Smooth muscle cell (in vitro differentiated cells): ENCODE data around the gene MRPS34. TPM values are rescaled to one million over a fixed set of nuclear protein-coding genes. Genes with fewer than 3 reads are reported as not detected.
A peak's percentile ranks its signal among the peaks of the same experiment; 100 is the strongest.

Source experiments
- DNase-seq: peaks from one replicate; lab custom pipeline; 2025; ENCODE audit not compliant: unreplicated experiment; lab: John Stamatoyannopoulos, UW
- H2AFZ ChIP-seq: fragments of 200-600 bp; sonication (generic); 2 replicates; pipeline ENCODE4 v1.6.0; 2016; ENCODE audit warnings: antibody characterized with exemption, low read depth, mild to moderate bottlenecking
- H3F3A ChIP-seq: fragments of 200-600 bp; sonication (generic); 2 replicates; pipeline ENCODE4 v1.6.0; 2017; ENCODE audit warnings: antibody characterized with exemption, low read depth
- H3K27ac ChIP-seq: fragments of 200-600 bp; sonication (generic); 2 replicates; pipeline ENCODE4 v1.5.1; 2016; ENCODE audit warnings: low read depth, mild to moderate bottlenecking
- H3K27me3 ChIP-seq: fragments of 200-600 bp; sonication (generic); 2 replicates; pipeline ENCODE4 v1.6.1; 2016; ENCODE audit warnings: low read depth, mild to moderate bottlenecking
- H3K36me3 ChIP-seq: fragments of 200-600 bp; sonication (generic); 2 replicates; pipeline ENCODE4 v1.5.1; 2016; ENCODE audit warnings: low read depth
- H3K4me1 ChIP-seq: fragments of 200-600 bp; sonication (generic); 2 replicates; pipeline ENCODE4 v1.5.1; 2016; ENCODE audit warnings: low read depth
- H3K4me2 ChIP-seq: fragments of 200-600 bp; sonication (generic); 2 replicates; pipeline ENCODE4 v1.6.0; 2016; ENCODE audit warnings: mild to moderate bottlenecking
- H3K4me3 ChIP-seq: fragments of 200-600 bp; sonication (generic); 2 replicates; pipeline ENCODE4 v1.5.1; 2016; ENCODE audit warnings: mild to moderate bottlenecking
- H3K79me2 ChIP-seq: fragments of 200-600 bp; sonication (generic); 2 replicates; pipeline ENCODE4 v1.6.0; 2016; ENCODE audit warnings: low read depth, mild to moderate bottlenecking
- H3K9ac ChIP-seq: fragments of 200-600 bp; sonication (generic); 2 replicates; pipeline ENCODE4 v1.6.0; 2016; ENCODE audit warnings: low read depth
- H3K9me3 ChIP-seq: fragments of 200-600 bp; sonication (generic); replicated peaks from 2 replicates; pipeline ENCODE4 v1.5.1; 2016; ENCODE audit warnings: low read depth
- H4K20me1 ChIP-seq: fragments of 200-600 bp; sonication (generic); 2 replicates; pipeline ENCODE4 v1.6.0; 2016; ENCODE audit warnings: low read depth
- WGBS: methylation state at CpG from one replicate; pipeline ENCODE4 v1.1.7; 2016; ENCODE audit warnings: low lambda C conversion rate; 5-methylcytosine and 5-hydroxymethylcytosine counted together
- polyA plus RNA-seq: library from polyadenylated mRNA; unstranded; fragments of >200 nt; fragmentation: Nextera tagmentation; extraction: Ambion mirVana; gene quantifications from 2 replicates; pipeline ENCODE4 v1.2.1, GENCODE V29; 2016
- total RNA-seq: library from RNA; depleted of rRNA; stranded (reverse); fragments of >200 nt; gene quantifications from 2 replicates; pipeline ENCODE4 v1.2.3, GENCODE V29; 2014
- TF ChIP-seq, protein P1 (sequence below): fragments of 200-600 bp; sonication (generic); IDR thresholded peaks from 2 replicates; pipeline ENCODE4 v1.5.1; 2017; ENCODE audit warnings: borderline replicate concordance, mild to moderate bottlenecking, antibody characterized with exemption; ENCODE audit not compliant: insufficient read depth, poor library complexity, severe bottlenecking

Gene MRPS34
- total and polyA plus RNA-seq, 2 experiments from 2014 or later, result 62.9 to 111 TPM

DNA sequence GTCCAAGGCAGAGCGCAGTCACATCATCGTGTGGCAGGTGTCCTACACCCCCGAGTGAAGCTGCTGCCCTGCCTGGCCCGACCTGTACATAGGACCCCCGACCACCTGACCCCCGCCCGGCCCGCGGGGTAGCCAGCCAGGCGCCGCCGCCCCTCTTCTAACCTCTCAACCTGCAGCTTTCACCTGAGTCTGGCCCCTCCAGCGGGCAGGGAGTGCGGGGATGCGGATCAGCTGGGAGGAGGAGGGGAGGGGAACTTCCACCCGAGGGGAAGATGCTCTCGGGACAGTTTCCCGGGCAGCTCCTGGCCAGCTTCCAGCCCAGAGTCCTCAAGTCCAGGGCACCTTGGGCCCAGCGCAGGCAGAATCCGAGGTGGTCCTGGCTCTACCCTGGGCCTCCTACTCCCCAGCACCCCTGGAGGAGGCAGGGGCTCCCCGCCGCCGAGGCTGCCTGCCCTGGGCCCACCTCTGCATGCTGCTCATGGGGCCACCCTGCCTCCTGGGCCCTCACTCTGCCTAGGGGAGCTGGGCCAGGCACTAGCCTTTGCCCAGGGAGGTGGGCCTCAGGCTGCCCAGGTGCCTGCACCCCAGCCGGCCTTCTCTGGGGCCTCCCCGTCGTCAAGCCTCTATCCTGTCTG is 4.0 kb downstream of the MRPS34 start:
- TF ChIP-seq, protein P1, sequence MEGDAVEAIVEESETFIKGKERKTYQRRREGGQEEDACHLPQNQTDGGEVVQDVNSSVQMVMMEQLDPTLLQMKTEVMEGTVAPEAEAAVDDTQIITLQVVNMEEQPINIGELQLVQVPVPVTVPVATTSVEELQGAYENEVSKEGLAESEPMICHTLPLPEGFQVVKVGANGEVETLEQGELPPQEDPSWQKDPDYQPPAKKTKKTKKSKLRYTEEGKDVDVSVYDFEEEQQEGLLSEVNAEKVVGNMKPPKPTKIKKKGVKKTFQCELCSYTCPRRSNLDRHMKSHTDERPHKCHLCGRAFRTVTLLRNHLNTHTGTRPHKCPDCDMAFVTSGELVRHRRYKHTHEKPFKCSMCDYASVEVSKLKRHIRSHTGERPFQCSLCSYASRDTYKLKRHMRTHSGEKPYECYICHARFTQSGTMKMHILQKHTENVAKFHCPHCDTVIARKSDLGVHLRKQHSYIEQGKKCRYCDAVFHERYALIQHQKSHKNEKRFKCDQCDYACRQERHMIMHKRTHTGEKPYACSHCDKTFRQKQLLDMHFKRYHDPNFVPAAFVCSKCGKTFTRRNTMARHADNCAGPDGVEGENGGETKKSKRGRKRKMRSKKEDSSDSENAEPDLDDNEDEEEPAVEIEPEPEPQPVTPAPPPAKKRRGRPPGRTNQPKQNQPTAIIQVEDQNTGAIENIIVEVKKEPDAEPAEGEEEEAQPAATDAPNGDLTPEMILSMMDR, result no peak
- peaks cover 15% of the 10 kb centered on the region for H3K4me1 ChIP-seq
- H3K9me3 ChIP-seq, result no peaks in the 10 kb centered on the region
- H3K9ac ChIP-seq, result no peak overlapping the region
- H2AFZ ChIP-seq, result no peak overlapping the region
- H3K79me2 ChIP-seq, result peaks cover 9% of the 10 kb centered on the region
- 87% methylated on average over 16 of the region's 26 CpGs for WGBS
- H3K36me3 ChIP-seq, result no peaks in the 10 kb centered on the region
- peaks cover 8% of the 10 kb centered on the region for H3F3A ChIP-seq
- no peak overlapping the region for H3K4me2 ChIP-seq
- no peak for DNase-seq
- no peaks in the 10 kb centered on the region for H3K27me3 ChIP-seq
- peak overlapping the region; percentile 15 for H3K27ac ChIP-seq
- H4K20me1 ChIP-seq, result peaks cover 16% of the 10 kb centered on the region
- H3K4me3 ChIP-seq, result no peak overlapping the region

GRCh38 chr16:1768061-1768766 is 4.7 kb downstream of the MRPS34 start:
- H3K4me1 ChIP-seq, result peaks cover 13% of the 10 kb centered on the region
- no peak overlapping the region for H2AFZ ChIP-seq
- TF ChIP-seq, protein P1, result no peak
- no peaks in the 10 kb centered on the region for H3K9me3 ChIP-seq
- DNase-seq, result no peak
- peaks cover 14% of the 10 kb centered on the region for H4K20me1 ChIP-seq
- H3K4me3 ChIP-seq, result no peak overlapping the region
- peaks cover 8% of the 10 kb centered on the region for H3F3A ChIP-seq
- H3K36me3 ChIP-seq, result no peaks in the 10 kb centered on the region
- H3K9ac ChIP-seq, result no peak overlapping the region
- H3K79me2 ChIP-seq, result peaks cover 5% of the 10 kb centered on the region
- no peaks in the 10 kb centered on the region for H3K27me3 ChIP-seq
- whole genome bisulfite sequencing, result 93% methylated on average over 31 of the region's 41 CpGs
- H3K4me2 ChIP-seq, result no peak overlapping the region
- H3K27ac ChIP-seq, result no peak overlapping the region

DNA sequence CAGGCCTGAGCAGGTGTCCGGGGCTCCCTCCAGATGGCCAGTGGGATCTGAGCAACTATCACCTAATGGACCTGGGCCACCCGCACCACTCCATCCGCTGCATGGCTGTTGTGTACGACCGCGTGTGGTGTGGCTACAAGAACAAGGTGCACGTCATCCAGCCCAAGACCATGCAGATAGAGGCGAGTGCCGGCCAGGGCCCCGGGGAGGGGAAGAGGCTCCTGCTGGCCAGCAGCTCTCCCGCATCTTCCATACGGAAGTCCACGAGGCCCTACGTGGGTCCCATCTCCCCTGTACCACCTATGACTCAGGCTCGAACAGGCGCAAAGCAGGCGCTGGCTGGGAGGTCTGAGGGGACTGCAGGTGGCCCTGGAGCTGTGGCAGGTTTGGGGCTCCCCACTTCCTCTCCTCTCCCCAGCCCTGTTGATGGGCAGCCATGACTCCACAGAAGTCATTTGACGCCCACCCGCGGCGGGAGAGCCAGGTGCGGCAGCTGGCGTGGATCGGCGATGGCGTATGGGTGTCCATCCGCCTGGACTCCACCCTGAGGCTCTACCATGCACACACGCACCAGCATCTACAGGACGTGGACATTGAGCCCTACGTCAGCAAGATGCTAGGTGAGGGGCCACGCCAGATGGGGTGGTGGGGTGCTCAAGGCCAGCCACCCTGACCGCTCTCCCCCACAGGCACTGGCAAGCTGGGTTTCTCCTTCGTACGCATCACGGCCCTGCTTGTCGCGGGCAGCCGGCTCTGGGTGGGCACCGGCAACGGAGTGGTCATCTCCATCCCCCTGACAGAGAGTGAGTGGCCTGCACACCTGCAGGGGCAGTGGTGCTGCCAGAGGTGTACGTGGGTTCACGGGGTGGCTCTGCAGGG is 5.6 kb downstream of the MRPS34 start:
- WGBS, result 98% methylated on average over 42 of the region's 42 CpGs
- Histone ChIP-seq H3K4me1 (peaks cover 11% of the 10 kb centered on the region), H3K4me3 (no peak overlapping the region), H3K9ac (no peak overlapping the region), H3K4me2 (no peak overlapping the region), H3K27ac (no peak overlapping the region), H3K36me3 (no peaks in the 10 kb centered on the region), H3K27me3 (no peaks in the 10 kb centered on the region), H2AFZ (no peak overlapping the region), H3K79me2 (peaks cover 5% of the 10 kb centered on the region), H4K20me1 (peaks cover 14% of the 10 kb centered on the region), H3F3A (peaks cover 8% of the 10 kb centered on the region), H3K9me3 (no peaks in the 10 kb centered on the region)
- TF ChIP-seq, protein P1, result no peak
- no peak for DNase-seq
